Activated naive CD4-positive, alpha-beta T cell treated with anti-CD3 and anti-CD28 coated beads, Interleukin-2, amount 10 ng/mL, durations not matched to agents 7 days and 5 days (primary cell): ENCODE data around the gene ST8SIA4.

Experiments
- CTCF ChIA-PET: fragments of 350-600 bp; sonication (Branson Sonifier 250); formaldehyde crosslinking; loops from one replicate; lab custom pipeline; 2021; ENCODE audit warnings: antibody characterized with exemption; lab: Charles Lee
- DNase-seq: peaks from one replicate; pipeline ENCODE4 v3.0.0-alpha.2; 2020
- H3K27ac Mint-ChIP-seq: one replicate; pipeline ENCODE4 v1.8.0; 2021; ENCODE audit warnings: mild to moderate bottlenecking, moderate library complexity, mixed read lengths
- H3K27me3 Mint-ChIP-seq: one replicate; pipeline ENCODE4 v1.8.0; 2021; ENCODE audit warnings: mild to moderate bottlenecking, mixed read lengths
- H3K36me3 Mint-ChIP-seq: one replicate; pipeline ENCODE4 v1.8.0; 2021; ENCODE audit warnings: mixed read lengths
- H3K4me1 Mint-ChIP-seq: one replicate; pipeline ENCODE4 v1.8.0; 2021; ENCODE audit warnings: mixed read lengths
- H3K4me3 Mint-ChIP-seq: one replicate; pipeline ENCODE4 v1.8.0; 2021; ENCODE audit warnings: mild to moderate bottlenecking, moderate library complexity, mixed read lengths
- H3K9me3 Mint-ChIP-seq: one replicate; pipeline ENCODE4 v1.8.0; 2021; ENCODE audit warnings: mixed read lengths

Gene ST8SIA4

DNA sequence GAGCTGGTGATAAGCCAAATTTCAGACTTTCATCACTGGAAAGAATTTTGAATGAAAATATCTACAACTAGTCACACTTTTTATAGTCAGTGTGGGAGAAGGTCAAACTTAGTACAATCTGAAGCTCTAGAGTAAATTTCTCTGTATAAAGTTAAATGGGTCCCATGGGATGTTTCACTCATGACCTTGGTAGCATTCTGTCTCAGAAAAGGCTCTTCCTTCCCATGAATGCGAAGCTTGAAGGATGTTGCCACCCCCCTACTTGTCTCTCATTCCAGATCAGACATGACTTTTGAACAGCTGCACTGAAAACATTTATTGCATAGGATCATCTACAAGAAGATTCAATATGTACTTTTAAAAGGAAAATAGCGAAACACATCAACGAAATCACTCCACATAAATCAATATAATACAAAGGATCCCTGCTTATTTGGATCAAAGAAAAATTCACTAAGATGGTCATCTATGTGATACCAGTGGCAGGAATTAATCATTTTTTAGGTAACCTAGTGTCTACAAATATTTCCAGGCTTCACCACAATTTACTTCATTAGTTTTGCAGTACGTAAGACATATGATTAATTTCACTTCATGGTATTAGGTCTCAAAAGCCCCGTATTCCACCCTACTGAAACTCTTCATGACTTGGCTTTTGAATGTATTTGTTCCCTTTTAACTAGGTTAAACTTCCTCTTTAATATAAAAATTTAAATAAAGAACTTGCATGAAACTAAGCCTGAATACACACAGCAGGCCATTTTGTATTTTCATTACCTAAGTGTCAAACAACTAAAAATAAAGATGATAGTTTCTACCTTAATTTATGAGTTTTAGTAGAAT is 4.4 kb downstream of the ST8SIA4 start:
- Mint-ChIP-seq H3K27ac (peak overlapping the region; percentile 99), H3K4me3 (peak overlapping the region; percentile 99), H3K4me1 (peaks cover 48% of the 10 kb centered on the region), H3K27me3 (no peaks in the 10 kb centered on the region), H3K9me3 (peaks cover 2% of the 10 kb centered on the region), H3K36me3 (peaks cover 54% of the 10 kb centered on the region)
- no peak for DNase-seq
- CTCF ChIA-PET = interaction anchor here (2.5 kb wide), 1 partner anchor 124 kb away, joined by 16 read pairs; no protein-coding TSS in a partner anchor

DNA sequence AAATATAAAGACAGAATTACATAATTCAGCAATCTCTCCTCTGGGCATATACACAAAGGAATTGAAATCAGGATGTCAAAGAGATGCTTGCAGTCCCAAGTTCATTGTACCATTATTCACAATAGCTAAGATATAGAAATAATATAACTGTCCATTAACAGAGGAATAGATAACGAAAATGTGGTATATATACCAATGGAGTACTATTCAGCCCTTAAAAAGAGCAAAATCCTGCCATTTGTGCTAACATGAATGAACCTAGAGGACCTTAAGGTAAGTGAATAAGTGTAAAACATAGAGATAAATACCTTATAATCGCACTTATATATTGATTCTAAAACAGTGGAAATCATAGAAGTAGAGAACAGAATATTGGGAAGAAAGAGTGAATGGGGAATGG is 7.0 kb downstream of the ST8SIA4 start:
- peaks cover 56% of the 10 kb centered on the region for H3K36me3 Mint-ChIP-seq
- CTCF ChIA-PET = no interaction called here
- peaks cover 2% of the 10 kb centered on the region for H3K9me3 Mint-ChIP-seq
- no peak overlapping the region for H3K27ac Mint-ChIP-seq
- no peaks in the 10 kb centered on the region for H3K27me3 Mint-ChIP-seq
- H3K4me3 Mint-ChIP-seq = no peak overlapping the region
- peaks cover 60% of the 10 kb centered on the region for H3K4me1 Mint-ChIP-seq
- DNase-seq = no peak

DNA sequence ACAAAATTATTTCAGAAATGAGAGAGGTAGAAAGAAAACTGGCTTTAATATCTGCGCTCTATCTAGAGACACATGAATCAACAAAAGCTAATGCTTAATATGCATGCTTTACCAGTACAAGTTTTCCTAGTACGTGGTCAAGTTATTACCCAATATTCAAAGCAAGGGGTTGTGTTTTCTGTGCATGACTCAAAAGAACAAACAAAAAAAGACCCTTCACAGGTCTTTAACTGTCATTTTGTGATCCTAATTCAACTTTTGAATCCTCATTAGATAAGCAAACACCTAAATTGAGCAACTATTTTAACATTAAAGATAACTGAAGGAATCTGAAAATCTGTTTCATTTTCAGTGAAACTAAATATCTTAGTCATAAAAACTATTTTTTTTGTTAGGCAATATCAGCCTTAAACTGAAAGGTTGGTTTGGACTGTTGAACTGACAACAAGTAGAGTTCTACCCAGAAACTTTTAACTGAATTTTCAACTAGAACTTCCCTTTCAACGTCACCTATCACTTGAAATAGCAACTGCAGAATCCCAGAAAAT is 12.5 kb downstream of the ST8SIA4 start:
- Mint-ChIP-seq H3K4me3 (peak overlapping the region; percentile 67), H3K4me1 (peaks cover 67% of the 10 kb centered on the region), H3K9me3 (no peaks in the 10 kb centered on the region), H3K36me3 (peaks cover 54% of the 10 kb centered on the region), H3K27me3 (no peaks in the 10 kb centered on the region), H3K27ac (peak overlapping the region; percentile 85)
- CTCF ChIA-PET = interaction anchor here (4.8 kb wide), 1 partner anchor 11 kb away, joined by 31 read pairs; the partner anchor contains the start of gene ST8SIA4
- DNase-seq = no peak

DNA sequence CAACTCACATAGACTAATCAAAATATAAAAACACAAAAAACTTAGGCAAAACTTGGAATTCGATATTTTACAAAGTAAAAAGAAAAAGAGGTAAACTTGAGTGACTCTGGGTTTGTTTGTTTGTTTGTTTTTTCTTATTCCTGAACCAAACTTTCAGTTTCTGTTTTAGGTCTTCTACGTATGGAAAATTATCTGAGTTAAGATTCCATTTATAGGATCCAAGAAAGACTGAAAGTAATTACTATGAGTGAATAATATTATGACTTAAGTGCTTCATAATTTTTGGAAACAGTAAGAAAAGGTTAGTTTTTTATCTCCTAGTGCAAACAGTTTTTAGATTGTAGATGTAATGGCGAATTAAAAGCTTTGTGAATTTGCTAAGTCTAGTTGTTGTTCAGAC is 13.2 kb downstream of the ST8SIA4 start:
- CTCF ChIA-PET = interaction anchor here (4.8 kb wide), 1 partner anchor 12 kb away, joined by 31 read pairs; the partner anchor contains the start of gene ST8SIA4
- H3K9me3 Mint-ChIP-seq = no peaks in the 10 kb centered on the region
- H3K27me3 Mint-ChIP-seq = no peaks in the 10 kb centered on the region
- H3K4me3 Mint-ChIP-seq = peak overlapping the region; percentile 67
- no peak for DNase-seq
- peak overlapping the region; percentile 85 for H3K27ac Mint-ChIP-seq
- H3K36me3 Mint-ChIP-seq = peaks cover 51% of the 10 kb centered on the region
- H3K4me1 Mint-ChIP-seq = peaks cover 66% of the 10 kb centered on the region

DNA sequence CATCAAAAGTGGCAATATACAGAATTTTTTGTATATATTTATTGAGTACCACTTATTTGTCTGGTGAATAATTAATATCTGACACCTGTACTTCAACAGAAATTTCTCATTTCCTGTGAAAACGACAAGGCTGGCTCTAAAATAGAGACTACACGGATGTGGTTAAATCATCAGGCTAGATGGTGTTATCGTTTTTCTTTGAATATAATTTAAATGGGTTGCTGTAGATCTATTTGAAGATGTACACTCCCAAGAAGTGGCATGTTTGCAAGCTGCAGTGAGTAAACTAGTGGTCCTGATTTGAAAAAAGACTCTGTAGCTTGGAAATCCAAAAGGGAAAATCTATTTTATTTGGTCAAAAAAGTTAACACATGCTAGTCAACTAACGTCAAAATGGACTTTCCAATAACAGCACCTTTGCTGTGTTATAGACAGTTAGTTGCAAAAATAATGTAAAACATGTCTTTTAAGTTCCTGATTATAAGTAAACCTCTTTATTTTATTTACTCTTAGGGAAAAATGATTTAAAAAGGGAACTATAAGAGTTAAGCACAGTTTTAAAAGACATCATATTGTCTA is 13.8 kb downstream of the ST8SIA4 start:
- CTCF ChIA-PET = interaction anchor here (4.8 kb wide), 1 partner anchor 12 kb away, joined by 31 read pairs; the partner anchor contains the start of gene ST8SIA4
- no peaks in the 10 kb centered on the region for H3K9me3 Mint-ChIP-seq
- H3K27me3 Mint-ChIP-seq = no peaks in the 10 kb centered on the region
- H3K4me1 Mint-ChIP-seq = peaks cover 69% of the 10 kb centered on the region
- peak overlapping the region; percentile 85 for H3K27ac Mint-ChIP-seq
- peak overlapping the region; percentile 25 for H3K4me3 Mint-ChIP-seq
- H3K36me3 Mint-ChIP-seq = peaks cover 50% of the 10 kb centered on the region
- no peak for DNase-seq

DNA sequence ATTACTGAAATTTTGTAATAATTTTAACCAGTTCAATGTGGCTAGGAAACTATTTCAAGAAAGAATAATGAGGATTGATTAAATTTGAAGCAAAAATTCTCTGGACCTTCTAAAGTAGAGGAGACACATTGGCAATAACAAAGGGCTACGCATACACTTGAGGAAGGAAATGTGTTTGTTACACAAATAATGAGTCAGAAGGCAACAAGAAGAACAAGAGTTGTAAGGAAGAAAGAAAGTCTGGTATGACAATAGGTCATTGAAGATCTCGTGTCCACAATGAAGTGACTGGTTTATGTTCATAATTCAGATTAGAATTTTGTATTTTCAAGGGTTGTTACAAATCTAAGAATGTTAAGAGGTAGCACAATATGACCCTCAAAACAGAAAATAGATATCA is 25.8 kb downstream of the ST8SIA4 start:
- Mint-ChIP-seq H3K36me3 (peaks cover 58% of the 10 kb centered on the region), H3K4me3 (no peak overlapping the region), H3K9me3 (no peaks in the 10 kb centered on the region), H3K27me3 (no peaks in the 10 kb centered on the region), H3K4me1 (peaks cover 22% of the 10 kb centered on the region), H3K27ac (no peak overlapping the region)
- no peak for DNase-seq
- CTCF ChIA-PET = no interaction called here

DNA sequence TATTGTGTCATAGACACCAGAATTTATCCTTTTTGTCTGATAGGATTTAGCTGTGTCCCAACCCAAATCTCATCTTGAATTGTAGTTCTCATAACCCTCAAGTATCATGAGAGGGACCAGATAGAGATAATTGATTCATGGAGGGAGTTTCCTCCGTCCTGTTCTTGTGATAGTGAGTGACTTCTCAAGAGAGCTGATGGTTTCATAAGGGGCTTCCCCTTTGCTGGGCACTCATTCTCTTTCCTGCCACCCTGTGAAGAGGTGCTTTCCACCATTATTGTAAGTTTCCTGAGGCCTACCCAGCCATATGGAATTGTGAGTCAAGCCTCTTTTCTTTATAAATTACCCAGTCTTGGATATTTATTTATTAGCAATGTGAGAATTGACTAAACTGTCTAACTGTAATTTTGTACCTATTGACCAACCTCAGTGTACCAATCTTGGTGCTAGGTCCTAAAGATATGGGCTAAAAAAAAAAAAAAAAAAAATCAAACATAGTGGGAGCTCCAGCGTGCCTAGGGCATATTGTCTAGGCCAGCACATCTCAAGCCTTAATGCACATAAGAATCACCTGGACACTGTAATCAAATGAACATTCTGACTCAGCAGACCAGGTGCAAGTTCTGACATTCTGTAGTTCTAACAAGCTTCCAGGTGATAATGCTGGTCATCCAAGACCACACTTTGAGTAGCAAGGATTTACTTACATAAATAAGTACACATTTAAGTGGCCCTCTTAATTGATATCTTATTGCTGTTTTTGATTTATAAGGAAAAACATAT is 30.5 kb downstream of the ST8SIA4 start:
- peak overlapping the region; percentile 3 for H3K27ac Mint-ChIP-seq
- no peak for DNase-seq
- H3K4me3 Mint-ChIP-seq = no peak overlapping the region
- peaks cover 18% of the 10 kb centered on the region for H3K4me1 Mint-ChIP-seq
- no peaks in the 10 kb centered on the region for H3K27me3 Mint-ChIP-seq
- CTCF ChIA-PET = interaction anchor here (0.6 kb wide), 1 partner anchor 62 kb away, joined by 3 read pairs; no protein-coding TSS in a partner anchor
- H3K36me3 Mint-ChIP-seq = peaks cover 59% of the 10 kb centered on the region
- H3K9me3 Mint-ChIP-seq = no peaks in the 10 kb centered on the region

DNA sequence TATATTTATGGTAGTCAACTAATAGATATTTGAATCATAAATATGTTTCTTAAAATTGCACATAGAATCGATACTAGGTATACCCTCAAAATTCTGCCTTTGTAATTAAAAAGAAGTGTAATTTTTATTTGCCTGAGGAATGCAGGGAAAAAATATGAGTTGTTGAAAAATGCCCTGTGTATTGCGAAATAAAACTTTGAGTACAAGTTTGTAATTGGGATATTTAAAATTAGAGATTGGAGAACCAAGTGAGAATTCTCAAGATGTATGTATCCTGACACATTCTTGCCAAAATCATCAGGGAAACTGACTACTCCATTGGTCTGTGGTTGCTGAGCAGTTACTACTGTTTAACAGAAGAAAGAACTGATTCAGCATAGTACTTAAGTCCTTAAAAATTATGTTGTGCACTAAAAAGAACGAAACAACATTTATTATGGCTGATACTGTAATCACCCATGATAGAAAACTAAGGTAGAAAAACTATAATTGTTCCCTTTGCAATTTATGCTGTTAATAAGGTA is 36.0 kb downstream of the ST8SIA4 start:
- no peaks in the 10 kb centered on the region for H3K27me3 Mint-ChIP-seq
- H3K36me3 Mint-ChIP-seq = peaks cover 51% of the 10 kb centered on the region
- no peak overlapping the region for H3K4me3 Mint-ChIP-seq
- H3K9me3 Mint-ChIP-seq = no peaks in the 10 kb centered on the region
- no peak overlapping the region for H3K27ac Mint-ChIP-seq
- peaks cover 7% of the 10 kb centered on the region for H3K4me1 Mint-ChIP-seq
- DNase-seq = no peak
- CTCF ChIA-PET = no interaction called here

DNA sequence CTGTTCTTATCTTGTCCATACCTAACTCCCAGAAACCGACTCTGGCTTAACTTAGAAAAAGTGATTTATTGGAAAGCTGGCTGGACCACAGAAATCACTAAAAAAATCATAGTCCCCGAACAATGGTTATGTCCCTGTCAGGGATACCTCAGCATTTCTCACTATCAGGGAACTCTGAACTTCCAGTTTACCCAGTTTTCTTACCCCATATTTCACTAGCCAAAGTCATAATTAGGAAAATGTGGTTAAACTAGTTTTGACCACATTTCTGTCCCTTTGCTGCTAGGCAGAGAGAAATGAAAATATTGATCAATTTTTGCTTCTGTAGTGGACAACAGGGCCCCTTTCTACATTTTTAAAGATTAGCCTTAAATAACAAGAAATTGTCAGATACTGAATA is 38.2 kb downstream of the ST8SIA4 start:
- no peak for DNase-seq
- H3K27me3 Mint-ChIP-seq = no peaks in the 10 kb centered on the region
- CTCF ChIA-PET = no interaction called here
- H3K4me1 Mint-ChIP-seq = peaks cover 24% of the 10 kb centered on the region
- no peak overlapping the region for H3K27ac Mint-ChIP-seq
- H3K9me3 Mint-ChIP-seq = no peaks in the 10 kb centered on the region
- no peak overlapping the region for H3K4me3 Mint-ChIP-seq
- H3K36me3 Mint-ChIP-seq = peaks cover 53% of the 10 kb centered on the region

DNA sequence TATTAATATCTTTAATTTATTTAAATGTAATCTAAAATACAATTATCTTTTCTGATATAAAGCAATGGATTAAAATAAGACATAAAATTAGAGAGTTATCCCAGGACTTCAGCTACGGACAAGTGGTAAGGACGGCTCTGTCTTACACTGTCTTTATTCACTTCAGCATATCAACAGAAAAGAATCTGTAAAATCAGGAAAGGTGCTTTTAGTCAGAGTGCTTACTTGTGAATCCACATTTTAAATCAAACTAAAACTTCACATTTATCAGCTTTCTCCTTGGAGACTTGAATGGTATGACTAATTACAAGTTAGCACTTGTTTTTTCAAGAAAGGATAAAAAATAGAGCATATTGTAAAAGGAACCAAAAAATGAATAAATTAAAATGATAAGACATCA is 39.3 kb downstream of the ST8SIA4 start:
- no peak overlapping the region for H3K4me3 Mint-ChIP-seq
- peaks cover 50% of the 10 kb centered on the region for H3K36me3 Mint-ChIP-seq
- no peaks in the 10 kb centered on the region for H3K9me3 Mint-ChIP-seq
- CTCF ChIA-PET = no interaction called here
- peaks cover 24% of the 10 kb centered on the region for H3K4me1 Mint-ChIP-seq
- H3K27me3 Mint-ChIP-seq = no peaks in the 10 kb centered on the region
- DNase-seq = no peak
- no peak overlapping the region for H3K27ac Mint-ChIP-seq

DNA sequence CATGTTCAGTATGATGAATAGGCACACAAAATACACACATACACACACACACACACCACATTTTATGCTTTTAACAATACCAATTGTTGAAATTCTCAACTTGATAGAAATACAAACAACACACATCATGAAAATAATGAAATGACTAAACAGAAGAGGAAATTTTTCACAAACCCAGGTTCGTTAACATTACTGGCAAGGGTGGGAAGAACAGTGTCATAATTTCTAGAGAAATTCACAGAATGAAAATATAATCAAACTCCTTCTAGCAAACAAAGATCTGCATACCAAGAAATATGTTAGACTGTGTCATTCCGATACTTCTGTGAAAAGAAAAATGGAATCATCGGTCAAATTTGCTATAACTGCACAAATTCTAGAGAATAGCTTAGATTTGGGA is 41.9 kb downstream of the ST8SIA4 start:
- no peaks in the 10 kb centered on the region for H3K27me3 Mint-ChIP-seq
- H3K9me3 Mint-ChIP-seq = no peaks in the 10 kb centered on the region
- H3K4me3 Mint-ChIP-seq = no peak overlapping the region
- peaks cover 34% of the 10 kb centered on the region for H3K4me1 Mint-ChIP-seq
- CTCF ChIA-PET = no interaction called here
- H3K36me3 Mint-ChIP-seq = peaks cover 47% of the 10 kb centered on the region
- no peak overlapping the region for H3K27ac Mint-ChIP-seq
- no peak for DNase-seq

DNA sequence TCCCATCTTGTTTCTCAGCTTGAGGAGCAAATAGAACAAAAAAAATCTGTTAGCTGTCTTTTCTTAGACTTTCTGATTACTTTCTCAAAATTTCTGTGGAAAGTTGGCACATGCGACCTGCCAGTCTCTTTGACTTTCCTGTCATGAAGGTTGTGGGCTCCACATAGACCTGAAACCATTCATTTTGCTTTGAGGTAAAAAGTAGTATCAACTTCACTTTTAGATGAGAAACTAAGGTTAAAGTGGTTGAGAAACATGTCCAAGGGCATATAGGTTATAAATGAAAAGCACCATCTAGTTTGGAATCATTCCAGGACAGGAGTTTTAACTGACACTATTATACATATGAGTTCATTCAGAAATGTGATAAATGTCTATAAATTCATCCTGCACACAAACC is 42.7 kb downstream of the ST8SIA4 start:
- H3K9me3 Mint-ChIP-seq = no peaks in the 10 kb centered on the region
- DNase-seq = no peak
- peaks cover 38% of the 10 kb centered on the region for H3K4me1 Mint-ChIP-seq
- H3K27ac Mint-ChIP-seq = no peak overlapping the region
- no peaks in the 10 kb centered on the region for H3K27me3 Mint-ChIP-seq
- H3K4me3 Mint-ChIP-seq = no peak overlapping the region
- H3K36me3 Mint-ChIP-seq = peaks cover 44% of the 10 kb centered on the region
- CTCF ChIA-PET = no interaction called here

DNA sequence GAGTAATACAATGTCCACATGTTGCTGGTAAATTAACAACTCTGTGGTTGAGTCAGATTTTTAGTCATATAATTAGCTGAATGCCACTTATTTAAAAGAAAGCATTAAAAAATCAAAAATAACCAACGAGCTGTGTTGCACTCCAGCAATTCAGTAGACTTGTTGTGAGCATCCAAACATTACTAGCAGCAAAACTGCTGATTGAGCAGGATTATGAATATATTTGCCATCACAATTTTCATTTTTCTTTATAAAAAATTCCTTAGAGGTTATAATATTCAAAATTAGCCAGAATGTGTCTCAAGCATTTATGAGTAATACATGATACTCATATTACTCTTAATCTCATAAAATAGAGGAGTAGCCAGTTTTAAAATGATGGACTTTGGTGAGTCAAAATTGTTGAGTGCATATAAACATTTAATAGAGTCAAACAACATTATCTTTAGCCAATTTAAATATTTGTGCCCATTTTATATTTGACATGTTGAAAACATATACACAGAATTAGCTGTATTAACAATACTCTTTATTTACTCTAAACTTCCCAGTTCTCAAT is 44.0 kb downstream of the ST8SIA4 start:
- Mint-ChIP-seq H3K4me1 (peaks cover 47% of the 10 kb centered on the region), H3K9me3 (no peaks in the 10 kb centered on the region), H3K36me3 (peaks cover 48% of the 10 kb centered on the region), H3K27ac (no peak overlapping the region), H3K27me3 (no peaks in the 10 kb centered on the region), H3K4me3 (no peak overlapping the region)
- no peak for DNase-seq
- CTCF ChIA-PET = no interaction called here
